ENCODE results near the gene EPHB2.

GRCh38 chr1:22705586-22705985 lies 5.1 kb upstream of the EPHB2 start:
- TF ChIP-seq CTCF (conservative IDR thresholded peaks at IDR 0.05; ENCODE audit: low read depth, low read length) (no peak), POLR2A (IDR thresholded peaks at IDR 0.05; ENCODE audit: low read depth, low read length) (no peak), BHLHE40 (IDR thresholded peaks at IDR 0.05; ENCODE audit: low read depth, low read length) (no peak), RAD21 (IDR thresholded peaks at IDR 0.05; ENCODE audit: low read length) (no peak), CEBPB (IDR thresholded peaks at IDR 0.05; ENCODE audit: low read depth, low read length) (no peak), CHD1 (IDR thresholded peaks at IDR 0.05; ENCODE audit: low read depth, low read length) (no peak), MXI1 (IDR thresholded peaks at IDR 0.05; ENCODE audit: borderline replicate concordance, low read depth, low read length) (no peak), RFX5 (IDR thresholded peaks at IDR 0.05; ENCODE audit: low read depth, low read length) (no peak), SMC3 (IDR thresholded peaks at IDR 0.05; ENCODE audit: low read depth, low read length) (no peak)
- TF ChIP-seq, protein P1, sequence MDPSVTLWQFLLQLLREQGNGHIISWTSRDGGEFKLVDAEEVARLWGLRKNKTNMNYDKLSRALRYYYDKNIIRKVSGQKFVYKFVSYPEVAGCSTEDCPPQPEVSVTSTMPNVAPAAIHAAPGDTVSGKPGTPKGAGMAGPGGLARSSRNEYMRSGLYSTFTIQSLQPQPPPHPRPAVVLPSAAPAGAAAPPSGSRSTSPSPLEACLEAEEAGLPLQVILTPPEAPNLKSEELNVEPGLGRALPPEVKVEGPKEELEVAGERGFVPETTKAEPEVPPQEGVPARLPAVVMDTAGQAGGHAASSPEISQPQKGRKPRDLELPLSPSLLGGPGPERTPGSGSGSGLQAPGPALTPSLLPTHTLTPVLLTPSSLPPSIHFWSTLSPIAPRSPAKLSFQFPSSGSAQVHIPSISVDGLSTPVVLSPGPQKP (IDR thresholded peaks at IDR 0.05; ENCODE audit: borderline replicate concordance, low read depth, low read length): no peak
- TF ChIP-seq, protein P2, sequence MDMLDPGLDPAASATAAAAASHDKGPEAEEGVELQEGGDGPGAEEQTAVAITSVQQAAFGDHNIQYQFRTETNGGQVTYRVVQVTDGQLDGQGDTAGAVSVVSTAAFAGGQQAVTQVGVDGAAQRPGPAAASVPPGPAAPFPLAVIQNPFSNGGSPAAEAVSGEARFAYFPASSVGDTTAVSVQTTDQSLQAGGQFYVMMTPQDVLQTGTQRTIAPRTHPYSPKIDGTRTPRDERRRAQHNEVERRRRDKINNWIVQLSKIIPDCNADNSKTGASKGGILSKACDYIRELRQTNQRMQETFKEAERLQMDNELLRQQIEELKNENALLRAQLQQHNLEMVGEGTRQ (IDR thresholded peaks at IDR 0.05; ENCODE audit: low read depth, low read length): no peak

Data from IMR-90 (cell line).